Gastrocnemius medialis (tissue), 4 donors: ENCODE data around the gene MCF2.

Source experiments
- CTCF ChIP-seq, 5 experiments: fragments of 450-650 bp in 3 of 5; fragments of 200-600 bp in 2 of 5; sonication (generic) in 2 of 5; IDR thresholded peaks in 4 of 5; conservative IDR thresholded peaks in 1 of 5; 1 replicate in 4 of 5; 2 replicates in 1 of 5; pipeline ENCODE4 v1.5.1; 2016 to 2019; ENCODE audit warnings: antibody characterized with exemption in 5 of 5, mild to moderate bottlenecking in 3 of 5, moderate library complexity in 3 of 5
- POLR2A ChIP-seq, 2 donors: fragments of 450-650 bp; IDR thresholded peaks; one replicate each; pipeline ENCODE4 v1.6.1; 2017; ENCODE audit warnings: antibody characterized with exemption in 2 of 2, mild to moderate bottlenecking in 2 of 2, moderate library complexity in 2 of 2

- TF ChIP-seq CTCF (IDR thresholded peaks at IDR 0.05 in 4 of 5, conservative IDR thresholded peaks at IDR 0.05 in 1 of 5) (no peak), POLR2A (IDR thresholded peaks at IDR 0.05) (no peak)
These were observed 15.5 kb downstream of the MCF2 start for GRCh38 chrX:139692506-139692849.
